ENCODE results near the gene PARPBP.
"Not testable (repeated sequence)": the region's sequence is repeated elsewhere in the genome, so short reads cannot be mapped to it uniquely, and the experiment has no call there.

PARPBP gene

GRCh38 chr12:102163383-102163782 is 43.4 kb downstream of the PARPBP start:
- no peak for DNase-seq (ENCODE audit: low read depth)

GRCh38 chr12:102167821-102168604 is 48.0 kb downstream of the PARPBP start:
- DNase-seq (ENCODE audit: low read depth) = no peak

DNA sequence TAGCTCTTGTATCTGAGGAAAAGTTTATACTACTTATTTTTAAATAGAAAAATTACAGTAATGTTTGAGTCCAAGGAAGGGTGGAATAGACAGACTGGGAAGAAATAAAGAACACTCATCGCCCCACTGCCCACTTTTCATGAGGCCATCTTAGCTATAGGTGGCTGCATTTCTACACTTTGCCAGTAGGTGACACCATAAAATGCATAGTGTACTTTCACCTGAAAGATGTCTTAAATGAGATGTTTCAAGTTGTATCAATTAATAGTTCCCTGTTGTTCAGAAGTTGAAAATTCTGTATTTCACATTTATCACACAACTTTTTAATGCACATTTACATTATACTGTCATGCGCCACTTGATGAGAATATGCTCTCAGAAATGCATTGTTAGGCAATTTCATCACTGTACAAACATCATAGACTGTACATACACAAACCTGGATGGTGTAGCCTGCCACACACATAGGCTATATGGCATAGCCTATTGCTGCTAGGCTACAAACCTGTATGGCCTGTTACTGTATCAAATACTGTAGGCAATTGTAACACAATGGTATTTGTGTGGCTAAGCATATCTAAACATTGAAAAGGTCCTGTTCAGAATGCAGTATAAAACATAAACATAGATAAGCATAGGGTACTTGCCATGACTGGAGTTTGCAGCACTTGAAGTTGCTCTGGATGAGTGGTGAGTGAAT is 50.1 kb downstream of the PARPBP start:
- DNase-seq (ENCODE audit: low read depth) = no peak

DNA sequence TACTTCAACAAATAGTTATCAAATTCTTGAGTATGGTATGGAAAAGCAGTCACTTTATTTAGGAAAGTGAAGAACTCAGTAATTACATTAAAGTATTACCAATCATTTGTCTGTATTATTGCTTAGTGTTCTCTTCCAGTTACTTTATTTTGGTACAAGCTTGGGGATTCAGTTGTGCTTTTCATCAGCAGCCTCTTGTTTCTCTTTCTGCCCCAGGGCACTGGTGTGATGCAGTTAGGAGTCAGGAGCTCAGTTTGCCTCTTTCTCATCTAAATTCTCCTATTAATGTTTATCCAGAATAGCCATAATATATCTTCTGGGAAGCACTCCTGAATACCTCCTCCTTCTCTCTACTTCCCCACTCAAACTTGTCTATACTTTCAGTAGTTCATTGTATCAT is 52.0 kb downstream of the PARPBP start:
- DNase-seq (ENCODE audit: low read depth) = no peak

DNA sequence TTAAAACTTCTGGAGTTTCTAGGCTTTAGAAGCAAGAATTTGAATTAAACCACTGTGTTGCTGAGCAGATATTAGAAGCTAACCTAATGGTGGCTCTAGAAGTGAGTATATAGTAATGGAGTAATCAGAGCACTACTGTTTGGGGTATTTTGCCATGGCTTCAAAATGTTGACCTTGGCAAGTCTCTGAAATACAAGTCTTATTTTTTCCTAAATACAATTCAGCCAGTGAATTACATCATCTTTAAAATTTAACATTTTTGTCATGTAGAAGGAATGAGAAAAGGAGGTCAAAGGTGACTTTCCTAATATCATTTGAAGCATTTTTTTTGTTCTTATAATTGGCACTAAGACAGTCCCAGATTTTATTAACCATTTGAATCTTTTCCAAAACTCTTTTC is 52.5 kb downstream of the PARPBP start:
- no peak for DNase-seq (ENCODE audit: low read depth)

DNA sequence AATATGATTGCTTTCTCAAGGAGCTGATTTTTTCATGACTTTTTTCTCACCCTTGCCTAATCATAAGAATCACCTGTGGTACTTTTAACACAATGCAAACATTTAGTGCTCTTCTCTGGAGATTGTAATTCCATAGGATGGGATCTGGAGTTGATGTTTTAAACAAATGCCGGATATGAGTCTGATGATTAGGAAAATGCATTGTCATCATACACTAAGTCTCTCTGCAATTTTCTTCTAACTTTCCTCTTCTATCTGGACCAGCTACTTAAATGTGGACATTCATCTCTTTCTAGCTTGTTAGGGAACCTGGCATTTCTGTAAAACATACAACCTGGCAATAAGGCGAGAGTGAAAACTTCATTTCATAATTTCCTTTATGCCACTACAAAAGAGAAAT is 54.1 kb downstream of the PARPBP start:
- no peak for DNase-seq (ENCODE audit: low read depth)

GRCh38 chr12:102174761-102175160 is 54.8 kb downstream of the PARPBP start:
- no peak for DNase-seq (ENCODE audit: low read depth)

- DNase-seq (ENCODE audit: low read depth) = no peak
These were observed 62.7 kb downstream of the PARPBP start for GRCh38 chr12:102182635-102183034.

DNA sequence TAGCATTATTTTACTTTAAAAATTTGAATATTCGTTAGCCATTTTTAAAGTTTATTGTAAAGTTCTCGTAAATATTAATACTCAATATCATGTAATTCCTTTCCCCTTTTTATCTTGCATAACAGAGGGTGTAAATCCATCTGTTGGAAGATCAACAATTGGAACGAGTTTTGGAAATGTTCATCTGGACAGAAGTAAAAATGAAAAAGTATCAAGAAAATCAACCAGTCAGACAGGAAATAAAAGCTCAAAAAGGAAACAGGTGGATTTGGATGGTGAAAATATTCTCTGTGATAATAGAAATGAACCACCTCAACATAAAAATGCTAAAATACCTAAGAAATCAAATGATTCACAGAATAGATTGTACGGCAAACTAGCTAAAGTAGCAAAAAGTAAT is 75.8 kb downstream of the PARPBP start:
- DNase-seq (ENCODE audit: low read depth) = no peak

- no peak for DNase-seq (ENCODE audit: low read depth)
These were observed 77.8 kb downstream of the PARPBP start, which contains the start of gene PMCH for GRCh38 chr12:102197789-102198188. TSS of gene PMCH (minus strand) at chr12:102197833. CDS start at chr12:102197770, 63 bp downstream.

- DNase-seq (ENCODE audit: low read depth) = no peak
These were observed 81.6 kb downstream of the PARPBP start for GRCh38 chr12:102201436-102202061.

GRCh38 chr12:102202556-102202955 is 82.6 kb downstream of the PARPBP start:
- no peak for DNase-seq (ENCODE audit: low read depth)

GRCh38 chr12:102204025-102204424 is 84.0 kb downstream of the PARPBP start:
- DNase-seq (ENCODE audit: low read depth) = no peak

DNA sequence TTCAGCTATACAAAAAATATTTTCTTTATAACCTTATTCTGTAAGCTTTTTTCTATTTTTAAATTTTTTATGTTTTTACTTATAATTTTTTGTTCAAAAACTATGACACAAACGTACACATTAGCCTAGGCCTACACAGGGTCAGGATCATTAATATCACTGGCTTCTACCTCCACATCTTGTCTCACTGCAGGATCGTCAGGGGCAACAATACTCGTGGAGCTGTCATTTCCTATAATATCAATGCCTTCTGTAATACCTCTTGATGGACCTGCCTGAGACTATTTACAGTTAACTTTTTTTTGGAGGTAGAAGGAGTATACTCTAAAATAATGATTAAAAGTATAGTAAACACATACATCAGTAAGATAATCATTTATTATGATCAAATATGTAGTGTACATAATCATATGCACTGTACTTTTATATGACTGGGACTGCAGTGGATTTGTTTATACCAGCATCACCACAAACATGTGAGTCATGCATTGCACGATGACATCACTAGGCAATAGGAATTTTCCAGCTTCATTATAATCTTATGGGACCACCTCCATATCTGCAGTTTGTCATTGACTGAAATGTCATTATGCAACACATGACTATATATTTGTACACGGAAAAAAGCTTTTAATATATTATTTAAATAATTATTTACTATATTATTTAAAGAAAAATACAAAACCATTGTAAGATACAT is 96.2 kb downstream of the PARPBP start:
- no peak for DNase-seq (ENCODE audit: low read depth)

DNA sequence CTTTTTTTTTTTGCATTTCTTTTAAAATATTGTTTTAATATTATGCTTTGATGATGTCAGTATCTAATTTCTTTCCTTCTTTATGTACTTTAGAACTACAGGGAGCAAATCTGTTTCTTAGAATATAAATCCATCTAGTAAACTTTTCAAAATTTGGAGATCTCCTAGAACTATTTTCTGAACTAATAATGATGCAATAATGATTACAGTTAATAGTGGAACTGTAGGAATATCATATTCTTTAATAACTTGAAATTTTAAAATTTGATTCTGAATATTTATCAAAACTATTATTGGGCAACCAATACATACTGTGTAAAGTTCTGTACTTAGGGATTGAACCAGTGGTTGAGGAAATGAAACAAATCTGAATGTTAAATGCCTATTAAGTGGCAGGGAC is 100.8 kb downstream of the PARPBP start:
- no peak for DNase-seq (ENCODE audit: low read depth)

DNA sequence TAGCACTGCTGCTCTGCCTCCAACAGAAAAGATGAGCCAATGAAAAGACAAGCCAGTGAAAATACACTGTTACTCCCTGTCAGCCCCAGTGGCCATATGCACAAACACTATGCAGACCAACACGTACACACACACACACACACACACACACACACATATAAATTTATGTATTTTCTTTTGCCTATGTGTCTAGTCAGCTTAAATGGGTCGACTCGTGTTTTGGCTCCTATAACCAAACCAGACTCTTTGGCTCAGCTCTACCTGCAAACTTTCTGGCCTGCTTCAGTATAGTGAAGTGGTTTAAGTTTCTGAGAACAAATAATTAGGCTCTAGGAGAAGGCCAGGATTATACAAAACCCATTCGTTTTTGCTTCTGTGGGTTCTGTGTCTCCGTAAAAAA is 108.0 kb downstream of the PARPBP start:
- no peak for DNase-seq (ENCODE audit: low read depth)

DNA sequence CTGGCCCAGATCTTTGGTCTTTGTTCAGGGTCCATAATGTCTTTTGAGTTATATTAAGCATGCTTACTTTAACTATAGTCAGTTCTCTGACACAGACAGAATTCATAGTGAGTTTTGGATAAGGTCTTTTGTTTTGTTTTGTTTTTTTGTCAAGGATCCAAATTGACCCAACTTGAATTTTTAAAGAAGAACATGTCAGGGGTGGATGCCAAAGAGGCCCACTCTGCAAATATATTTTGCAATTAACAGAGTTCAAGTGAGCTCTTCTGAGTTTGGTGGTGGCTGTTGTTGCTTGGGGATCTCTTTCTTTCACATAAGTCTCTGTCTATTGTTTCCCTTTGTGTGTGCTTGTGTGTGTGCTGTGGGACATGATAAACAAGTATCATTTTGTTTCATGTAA is 112.1 kb downstream of the PARPBP start:
- DNase-seq (ENCODE audit: low read depth) = no peak

GRCh38 chr12:102232446-102232845 is 112.5 kb downstream of the PARPBP start:
- DNase-seq (ENCODE audit: low read depth) = no peak

DNA sequence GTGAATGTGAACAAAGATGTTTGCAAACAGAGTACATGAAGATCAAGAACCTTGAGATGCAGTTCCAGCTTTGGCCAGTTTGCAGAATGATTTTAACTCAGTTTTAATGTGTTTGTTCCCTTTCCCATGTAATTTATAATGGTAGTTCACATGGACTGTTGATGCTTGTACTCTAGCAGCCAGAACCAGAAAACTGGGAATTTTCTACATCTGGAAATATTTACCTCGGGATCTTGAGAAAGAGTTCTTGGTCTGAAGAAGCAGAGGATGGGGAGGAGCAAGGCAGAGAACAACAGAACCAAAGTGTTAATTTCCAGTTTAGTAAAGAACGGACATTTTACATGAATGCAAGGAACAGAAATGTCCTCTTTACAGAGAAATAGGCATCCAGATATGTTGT is 114.6 kb downstream of the PARPBP start:
- DNase-seq (ENCODE audit: low read depth) = no peak

DNA sequence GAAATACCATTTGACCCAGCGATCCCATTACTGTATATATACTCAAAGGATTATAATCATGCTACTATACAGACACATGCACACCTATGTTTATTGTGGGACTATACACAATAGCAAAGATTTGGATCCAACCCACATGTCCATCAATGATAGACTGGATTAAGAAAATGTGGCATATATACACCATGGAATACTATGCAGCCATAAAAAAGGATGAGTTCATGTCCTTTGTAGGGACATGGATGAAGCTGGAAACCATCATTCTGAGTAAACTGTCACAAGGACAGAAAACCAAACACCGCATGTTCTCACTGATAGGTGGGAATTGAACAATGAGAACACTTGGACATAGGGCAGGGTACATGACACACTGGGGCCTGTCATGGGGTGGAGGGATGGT is 120.9 kb downstream of the PARPBP start:
- not testable (repeated sequence) for DNase-seq (ENCODE audit: low read depth)

All from stimulated activated CD8-positive, alpha-beta memory T cell treated with anti-CD3 and anti-CD28 coated beads, Interleukin-7, amount 100 ng/mL, for 24 hours (primary cell).